Measurements from ENCODE around the gene ADCY1. TPM values are rescaled to one million over a fixed set of nuclear protein-coding genes. Genes with fewer than 3 reads are reported as not detected.

The ADCY1 gene
- total RNA-seq, 4 donors from 2014 or later, result 2.3 to 4.8 (median 2.8) TPM

- TF ChIP-seq CTCF (IDR thresholded peaks at IDR 0.05), result no peak
- ATAC-seq (ENCODE audit: low FRiP score), result no peak
- DNase-seq (ENCODE audit: low spot score), result no peak
Measured at GRCh38 chr7:45704683-45705016, 130.5 kb downstream of the ADCY1 start.

- TF ChIP-seq CTCF (IDR thresholded peaks at IDR 0.05), result no peak
- DNase-seq (ENCODE audit: low spot score) (no peak), ATAC-seq (ENCODE audit: low FRiP score) (no peak)
Measured at GRCh38 chr7:45708046-45708950, 134.1 kb downstream of the ADCY1 start.

GRCh38 chr7:45709168-45710042, 135.2 kb downstream of the ADCY1 start:
- DNase-seq (ENCODE audit: low spot score) (no peak), ATAC-seq (ENCODE audit: low FRiP score) (no peak)
- no peak for TF ChIP-seq CTCF (IDR thresholded peaks at IDR 0.05)

GRCh38 chr7:45710271-45711160, 136.3 kb downstream of the ADCY1 start:
- DNase-seq (ENCODE audit: low spot score) (no peak), ATAC-seq (ENCODE audit: low FRiP score) (no peak)
- TF ChIP-seq CTCF (IDR thresholded peaks at IDR 0.05), result no peak

GRCh38 chr7:45711161-45711490, 137.0 kb downstream of the ADCY1 start:
- ATAC-seq (ENCODE audit: low FRiP score), result no peak

More at GRCh38 chr7:45711161-45711490, 137.0 kb downstream of the ADCY1 start:
- TF ChIP-seq CTCF (IDR thresholded peaks at IDR 0.05), result no peak
- no peak for DNase-seq (ENCODE audit: low spot score)
